ENCODE measurements around the gene HOXD11. TPM values are rescaled to one million over a fixed set of nuclear protein-coding genes. Genes with fewer than 3 reads are reported as not detected.

Gene HOXD11
- total RNA-seq, 4 donors from 2014 or later = not detected

- Histone ChIP-seq H3K27me3 (peaks cover 56% of the 10 kb centered on the region), H3K9me3 (no peaks in the 10 kb centered on the region), H3K4me1 (peaks cover 0 to 21% of the 10 kb centered on the region in 2 donors), H3K4me3 (replicated peaks in 1 of 3) (peak overlapping the region in 1 of 3 donors; percentile 34), H3K36me3 (no peaks in the 10 kb centered on the region), H3K27ac (peak overlapping the region in 1 of 3 donors; percentile 21)
- intact Hi-C loops (cut with DNase I) = loop anchor here (2.0 to 5.0 kb wide), 2 partner anchors 315 to 412 kb away; no protein-coding TSS in a partner anchor
- peak in 1 of 2 donors; percentile 30 for DNase-seq
- TF ChIP-seq CTCF (IDR thresholded peaks at IDR 0.05) (no peak), POLR2A (IDR thresholded peaks at IDR 0.05) (no peak)
- 13 to 19% methylated on average over 41 of the region's 41 CpGs for WGBS, 2 donors
Observed at GRCh38 chr2:176139661-176140512, 32.8 kb downstream of the HOXD11 start.

GRCh38 chr2:176140513-176141317 is 33.6 kb downstream of the HOXD11 start:
- no peak for TF ChIP-seq POLR2A (IDR thresholded peaks at IDR 0.05)
- TF ChIP-seq CTCF (IDR thresholded peaks at IDR 0.05) = peak; percentile 56 to 87 (median 84)
- Histone ChIP-seq H3K9me3 (no peaks in the 10 kb centered on the region), H3K4me1 (peaks cover 0 to 21% of the 10 kb centered on the region in 2 donors), H3K27ac (no peak overlapping the region), H3K27me3 (peaks cover 51% of the 10 kb centered on the region), H3K4me3 (replicated peaks in 1 of 3) (peak overlapping the region in 1 of 3 donors; percentile 34), H3K36me3 (no peaks in the 10 kb centered on the region)
- intact Hi-C loops (cut with DNase I) = loop anchor here (2.0 to 5.0 kb wide), 2 partner anchors 314 to 412 kb away; no protein-coding TSS in a partner anchor
- peak; percentile 51 to 67 for DNase-seq
- 9% methylated on average over 33 of the region's 48 CpGs for WGBS, 2 donors

- intact Hi-C loops (cut with DNase I) = loop anchor here (5.0 kb wide), 1 partner anchor 410 kb away; no protein-coding TSS in a partner anchor
- Histone ChIP-seq H3K27ac (no peak overlapping the region), H3K4me3 (replicated peaks in 1 of 3) (no peak overlapping the region), H3K27me3 (peaks cover 42% of the 10 kb centered on the region), H3K4me1 (peaks cover 0 to 14% of the 10 kb centered on the region in 2 donors), H3K36me3 (no peaks in the 10 kb centered on the region), H3K9me3 (no peaks in the 10 kb centered on the region)
- no peak for TF ChIP-seq POLR2A (IDR thresholded peaks at IDR 0.05)
- 91 to 93% methylated on average over 2 of the region's 2 CpGs for WGBS, 2 donors
- no peak for DNase-seq
Observed at GRCh38 chr2:176142281-176142680, 35.2 kb downstream of the HOXD11 start.

- Histone ChIP-seq H3K4me1 (peaks cover 0 to 7% of the 10 kb centered on the region in 2 donors), H3K9me3 (no peaks in the 10 kb centered on the region), H3K27ac (no peak overlapping the region), H3K27me3 (peaks cover 40% of the 10 kb centered on the region), H3K4me3 (replicated peaks in 1 of 3) (no peak overlapping the region), H3K36me3 (no peaks in the 10 kb centered on the region)
- TF ChIP-seq POLR2A (IDR thresholded peaks at IDR 0.05) (no peak), CTCF (IDR thresholded peaks at IDR 0.05) (no peak)
- DNase-seq = no peak
- intact Hi-C loops (cut with DNase I) = no loop called here
- 42 to 51% methylated on average over 4 of the region's 4 CpGs for WGBS, 2 donors
Observed at GRCh38 chr2:176145085-176145969, 38.2 kb downstream of the HOXD11 start.

DNA sequence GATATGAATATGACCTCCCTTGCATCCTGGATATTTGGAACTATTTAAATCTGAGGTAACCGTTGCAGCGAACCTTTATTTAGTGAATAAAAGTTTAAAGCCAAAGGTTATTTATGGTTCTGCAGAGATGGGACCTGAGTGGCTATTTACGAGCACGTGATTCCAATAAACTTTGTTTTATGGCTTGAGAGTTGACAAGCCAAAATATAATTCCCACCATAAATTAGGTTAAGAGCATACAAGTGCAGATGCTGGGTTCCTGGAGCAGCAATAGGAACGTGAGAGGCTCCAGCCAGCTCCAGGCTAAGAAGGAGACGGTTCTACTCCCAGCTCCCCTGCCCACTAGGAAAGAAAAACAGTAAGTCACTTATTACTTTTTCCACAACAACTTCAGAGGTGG is 39.0 kb downstream of the HOXD11 start:
- H3K27me3 ChIP-seq = peaks cover 43% of the 10 kb centered on the region
- H3K9me3 ChIP-seq = no peaks in the 10 kb centered on the region
- DNase-seq = no peak
- H3K36me3 ChIP-seq = no peaks in the 10 kb centered on the region
- H3K27ac ChIP-seq = no peak overlapping the region
- H3K4me1 ChIP-seq = no peaks in the 10 kb centered on the region
- no peak for TF ChIP-seq POLR2A (IDR thresholded peaks at IDR 0.05)
- no peak for TF ChIP-seq CTCF (IDR thresholded peaks at IDR 0.05)
- 34 to 43% methylated on average over 6 of the region's 6 CpGs for WGBS, 2 donors
- intact Hi-C loops (cut with DNase I) = no loop called here
- no peak overlapping the region for H3K4me3 ChIP-seq (replicated peaks in 1 of 3)
